Measurements from ENCODE around the gene KCNMA1. TPM values are rescaled to one million over a fixed set of nuclear protein-coding genes. Genes with fewer than 3 reads are reported as not detected.
"Not testable (repeated sequence)": the region's sequence is repeated elsewhere in the genome, so short reads cannot be mapped to it uniquely, and the experiment has no call there.

The KCNMA1 gene
- 100 to 1,000 TPM; 168 to 188 TPM for total RNA-seq

DNA sequence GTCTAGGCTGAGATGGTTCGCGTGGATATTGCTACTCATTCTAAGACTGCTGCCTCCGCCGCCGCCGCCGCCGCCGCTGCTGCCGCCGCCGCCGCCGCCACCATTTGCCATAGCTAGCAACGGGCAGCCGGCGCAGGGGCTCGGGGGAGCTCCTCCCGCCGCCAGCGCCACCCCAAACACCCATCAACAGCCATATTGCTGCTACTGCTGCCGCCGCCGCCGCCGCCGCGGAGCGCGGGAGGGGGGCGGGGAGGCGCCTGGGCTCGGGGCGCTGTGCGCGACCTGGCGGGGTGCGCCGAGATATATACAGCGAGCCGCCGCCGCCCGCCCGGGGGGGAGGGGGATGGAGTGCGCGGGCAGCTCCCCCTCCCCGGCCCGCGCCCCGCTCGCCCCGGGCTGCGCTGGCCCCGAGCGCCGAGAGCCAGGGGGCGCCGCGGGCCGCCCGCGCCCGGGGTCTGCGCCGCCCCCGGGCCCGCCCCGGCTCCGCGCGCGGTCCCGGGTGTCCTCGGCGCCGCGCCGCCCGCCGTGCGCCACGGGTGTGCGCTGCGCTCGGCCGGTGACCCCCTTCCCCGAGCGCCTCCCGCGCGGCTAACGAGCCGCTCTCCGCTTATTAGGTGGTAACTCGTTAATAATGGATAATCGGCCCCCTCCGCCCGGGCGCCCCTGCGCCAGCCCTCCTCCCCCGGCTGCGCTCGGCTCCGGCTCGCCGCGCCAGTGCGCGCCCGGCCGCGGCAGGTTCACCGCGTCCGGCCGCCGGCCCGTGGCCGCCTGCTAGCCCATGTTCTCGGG lies at the start of gene KCNMA1:
TSS of gene KCNMA1 (minus strand) at position 277 of the 789 bp plus-strand sequence.
- Histone ChIP-seq H3K9me3 (no peaks in the 10 kb centered on the region), H3K4me3 (peak within 1 kb of the TSS; percentile 86), H3K36me3 (no peaks in the 10 kb centered on the region), H3K27me3 (replicated peaks; ENCODE audit: insufficient read depth) (no peaks in the 10 kb centered on the region), H3K4me1 (ENCODE audit: control insufficient read depth in 1 of 2, low read depth in 2 of 2) (peaks cover 24 to 62% of the 10 kb centered on the region in 2 donors), H3K27ac (peak within 1 kb of the TSS; percentile 82 to 89)
- TF ChIP-seq, protein P1, sequence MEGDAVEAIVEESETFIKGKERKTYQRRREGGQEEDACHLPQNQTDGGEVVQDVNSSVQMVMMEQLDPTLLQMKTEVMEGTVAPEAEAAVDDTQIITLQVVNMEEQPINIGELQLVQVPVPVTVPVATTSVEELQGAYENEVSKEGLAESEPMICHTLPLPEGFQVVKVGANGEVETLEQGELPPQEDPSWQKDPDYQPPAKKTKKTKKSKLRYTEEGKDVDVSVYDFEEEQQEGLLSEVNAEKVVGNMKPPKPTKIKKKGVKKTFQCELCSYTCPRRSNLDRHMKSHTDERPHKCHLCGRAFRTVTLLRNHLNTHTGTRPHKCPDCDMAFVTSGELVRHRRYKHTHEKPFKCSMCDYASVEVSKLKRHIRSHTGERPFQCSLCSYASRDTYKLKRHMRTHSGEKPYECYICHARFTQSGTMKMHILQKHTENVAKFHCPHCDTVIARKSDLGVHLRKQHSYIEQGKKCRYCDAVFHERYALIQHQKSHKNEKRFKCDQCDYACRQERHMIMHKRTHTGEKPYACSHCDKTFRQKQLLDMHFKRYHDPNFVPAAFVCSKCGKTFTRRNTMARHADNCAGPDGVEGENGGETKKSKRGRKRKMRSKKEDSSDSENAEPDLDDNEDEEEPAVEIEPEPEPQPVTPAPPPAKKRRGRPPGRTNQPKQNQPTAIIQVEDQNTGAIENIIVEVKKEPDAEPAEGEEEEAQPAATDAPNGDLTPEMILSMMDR (IDR thresholded peaks at IDR 0.05), result no peak
- no peak for DNase-seq (ENCODE audit: low spot score)
- no peak for ATAC-seq (ENCODE audit: insufficient number of reproducible peaks, low FRiP score, low read depth)

DNA sequence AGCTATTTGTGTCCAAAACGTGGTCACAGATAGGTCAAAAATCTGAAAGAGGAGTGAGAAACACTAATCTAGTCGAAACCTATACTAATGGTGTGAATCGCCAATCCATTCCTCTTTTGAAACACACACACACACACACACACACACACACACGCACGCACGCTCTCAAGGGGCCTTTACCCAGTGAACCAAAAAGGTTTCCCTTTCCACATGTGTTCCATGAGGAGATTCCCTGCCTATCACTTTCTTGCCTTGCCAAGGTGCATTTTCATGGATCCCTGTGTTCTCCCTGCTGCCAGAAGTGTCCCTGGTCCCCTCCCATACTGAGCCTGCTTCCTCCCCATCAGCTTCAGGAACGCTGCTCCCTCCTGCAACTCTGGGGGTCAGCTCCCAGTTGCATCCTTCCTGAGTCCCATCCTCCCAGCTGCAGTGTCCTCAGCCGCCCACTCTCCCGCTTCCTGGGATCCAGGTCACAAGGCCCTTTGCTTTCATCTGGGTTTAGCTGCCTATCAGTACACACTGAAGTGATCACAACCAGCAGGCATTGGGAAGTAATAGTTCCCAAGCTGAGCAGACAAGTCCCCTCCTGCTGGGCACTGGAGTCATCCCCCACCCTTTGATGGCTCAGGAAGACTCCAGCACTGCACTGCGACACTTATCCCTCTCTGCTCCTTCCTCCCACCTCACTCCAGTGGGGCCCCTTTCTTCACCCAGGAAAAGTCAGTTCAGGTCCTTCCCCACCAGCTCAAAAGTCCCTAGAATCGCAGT lies 49.2 kb upstream of the KCNMA1 start:
- no peak for ATAC-seq (ENCODE audit: insufficient number of reproducible peaks, low FRiP score, low read depth)
- Histone ChIP-seq H3K27ac (no peak overlapping the region), H3K27me3 (replicated peaks; ENCODE audit: insufficient read depth) (no peaks in the 10 kb centered on the region), H3K36me3 (no peaks in the 10 kb centered on the region), H3K9me3 (no peaks in the 10 kb centered on the region), H3K4me3 (no peak overlapping the region), H3K4me1 (ENCODE audit: control insufficient read depth in 1 of 2, low read depth in 2 of 2) (no peaks in the 10 kb centered on the region)
- DNase-seq (ENCODE audit: low spot score), result no peak
- TF ChIP-seq, protein P1 (IDR thresholded peaks at IDR 0.05), result no peak

DNA sequence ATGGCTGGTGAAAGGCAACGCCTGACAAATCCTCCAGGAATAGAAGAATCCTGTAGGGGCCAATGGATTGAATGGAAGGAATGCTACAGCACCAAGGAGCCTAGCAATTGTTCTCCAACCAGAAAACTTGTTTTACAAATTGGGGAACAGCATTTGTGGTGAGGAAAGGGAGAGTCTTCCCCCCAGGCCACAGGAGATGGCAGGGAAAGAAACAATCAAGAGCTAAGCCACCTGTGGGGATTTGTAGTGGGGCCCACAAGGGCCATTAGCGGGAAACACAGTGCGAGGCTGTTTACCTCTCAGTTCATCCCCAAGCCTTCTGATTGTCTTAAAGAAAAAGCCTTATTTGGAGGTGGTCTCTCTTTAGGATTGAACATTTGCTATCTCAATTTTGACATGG lies 48.5 kb upstream of the KCNMA1 start:
- TF ChIP-seq, protein P1 (IDR thresholded peaks at IDR 0.05), result no peak
- H3K9me3 ChIP-seq, result no peaks in the 10 kb centered on the region
- H3K4me3 ChIP-seq, result no peak overlapping the region
- no peaks in the 10 kb centered on the region for H3K36me3 ChIP-seq
- DNase-seq (ENCODE audit: low spot score), result no peak
- no peaks in the 10 kb centered on the region for H3K27me3 ChIP-seq (replicated peaks; ENCODE audit: insufficient read depth)
- no peaks in the 10 kb centered on the region for H3K4me1 ChIP-seq (ENCODE audit: control insufficient read depth in 1 of 2, low read depth in 2 of 2)
- no peak for ATAC-seq (ENCODE audit: insufficient number of reproducible peaks, low FRiP score, low read depth)
- H3K27ac ChIP-seq, result no peak overlapping the region

DNA sequence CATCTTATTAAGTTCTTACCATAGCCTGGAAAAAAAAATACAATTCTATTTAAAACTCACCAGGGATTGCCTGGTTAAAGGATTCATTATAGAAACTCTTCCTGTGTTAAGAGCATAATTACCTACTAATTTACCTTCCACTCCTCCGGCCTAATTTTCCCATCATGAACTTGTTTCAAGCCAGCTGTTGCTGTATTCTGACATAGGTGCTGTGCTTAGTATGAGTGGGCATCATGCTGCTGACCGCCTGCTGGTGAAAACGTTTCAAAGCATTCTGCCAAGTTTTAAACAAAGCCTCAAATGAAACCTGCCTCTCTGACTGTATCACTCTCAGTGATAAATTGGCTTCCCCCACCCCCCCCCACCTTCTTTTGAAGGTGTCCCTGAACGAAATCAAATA lies 47.8 kb upstream of the KCNMA1 start:
- TF ChIP-seq, protein P1 (IDR thresholded peaks at IDR 0.05), result no peak
- Histone ChIP-seq H3K27ac (no peak overlapping the region), H3K4me3 (no peak overlapping the region), H3K27me3 (replicated peaks; ENCODE audit: insufficient read depth) (no peaks in the 10 kb centered on the region), H3K36me3 (no peaks in the 10 kb centered on the region), H3K4me1 (ENCODE audit: control insufficient read depth in 1 of 2, low read depth in 2 of 2) (no peaks in the 10 kb centered on the region), H3K9me3 (no peaks in the 10 kb centered on the region)
- ATAC-seq (ENCODE audit: insufficient number of reproducible peaks, low FRiP score, low read depth), result no peak
- no peak for DNase-seq (ENCODE audit: low spot score)

DNA sequence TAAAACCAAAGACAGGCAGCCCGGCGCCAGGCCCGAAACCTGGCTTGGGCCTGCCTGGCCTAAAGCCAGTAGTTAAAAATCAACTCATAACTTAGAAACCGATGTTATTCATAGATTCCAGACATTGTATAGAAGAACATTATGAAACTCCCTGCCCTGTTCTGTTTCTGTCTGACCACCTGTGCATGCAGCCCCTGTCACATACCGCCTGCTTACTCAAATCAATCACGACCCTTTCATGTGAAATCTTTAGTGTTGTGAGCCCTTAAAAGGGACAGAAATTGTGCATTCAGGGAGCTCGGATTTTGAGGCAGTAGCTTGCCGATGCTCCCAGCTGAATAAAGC lies 45.5 kb upstream of the KCNMA1 start:
- not testable (repeated sequence) for H3K27ac ChIP-seq; ATAC-seq (ENCODE audit: insufficient number of reproducible peaks, low FRiP score, low read depth); H3K4me1 ChIP-seq (ENCODE audit: control insufficient read depth in 1 of 2, low read depth in 2 of 2); H3K4me3 ChIP-seq; H3K36me3 ChIP-seq; H3K9me3 ChIP-seq; H3K27me3 ChIP-seq (replicated peaks; ENCODE audit: insufficient read depth); DNase-seq (ENCODE audit: low spot score)
